NCI-H345 (cell line): ENCODE results near the gene ZNF331.
"Not testable (repeated sequence)": the region's sequence is repeated elsewhere in the genome, so short reads cannot be mapped to it uniquely, and the experiment has no call there.

Experiments used
- DNase-seq: peaks from one replicate; lab custom pipeline; 2025; lab: John Stamatoyannopoulos, UW

The ZNF331 gene

DNA sequence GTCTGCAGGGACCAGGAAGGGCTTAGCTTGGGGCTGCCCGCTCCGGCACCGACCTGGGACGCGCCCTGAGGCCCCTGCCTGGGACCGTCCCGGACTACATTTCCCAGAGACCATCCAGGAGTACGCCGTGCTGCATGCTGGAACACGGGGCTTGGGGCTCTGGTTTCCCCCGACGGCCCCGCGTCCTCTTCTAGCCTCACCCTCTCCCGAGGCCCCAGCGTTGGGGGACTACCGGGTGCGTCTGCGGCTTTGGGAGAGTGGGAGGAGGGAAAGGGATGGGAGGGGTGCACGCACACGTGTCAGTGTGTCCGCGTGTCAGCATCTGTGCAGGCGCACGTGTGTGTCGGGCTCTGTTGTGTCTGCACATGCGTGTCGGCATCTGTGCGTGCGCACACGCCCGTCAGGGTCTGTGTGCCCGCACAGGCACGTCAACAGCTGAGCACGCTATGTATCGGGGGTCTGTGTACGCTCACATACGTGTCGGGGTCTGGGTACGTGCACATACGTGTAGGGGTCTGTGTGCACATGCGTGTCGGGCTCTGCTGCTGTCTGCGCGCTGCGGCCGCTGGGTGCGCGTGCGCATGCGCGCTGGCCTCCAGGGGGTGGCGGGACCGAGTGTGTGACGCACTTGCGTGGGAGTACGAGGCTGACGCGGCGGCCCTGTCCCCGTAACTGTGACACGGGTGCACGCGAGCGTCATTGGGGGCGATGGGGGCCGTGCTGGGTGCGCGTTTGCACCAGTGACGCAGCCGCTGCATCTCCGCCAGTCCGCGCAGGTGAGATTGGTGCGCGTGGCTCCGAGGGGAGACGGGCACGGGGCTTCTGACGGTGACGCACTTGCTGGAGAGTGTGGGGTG is at the start of gene ZNF331:
Gene ZNF331, plus strand, starts transcription at position 625 of the 857 bp plus-strand sequence. CDS start 31,232 bp downstream, outside the sequence.
- peak; percentile 70 for DNase-seq

DNA sequence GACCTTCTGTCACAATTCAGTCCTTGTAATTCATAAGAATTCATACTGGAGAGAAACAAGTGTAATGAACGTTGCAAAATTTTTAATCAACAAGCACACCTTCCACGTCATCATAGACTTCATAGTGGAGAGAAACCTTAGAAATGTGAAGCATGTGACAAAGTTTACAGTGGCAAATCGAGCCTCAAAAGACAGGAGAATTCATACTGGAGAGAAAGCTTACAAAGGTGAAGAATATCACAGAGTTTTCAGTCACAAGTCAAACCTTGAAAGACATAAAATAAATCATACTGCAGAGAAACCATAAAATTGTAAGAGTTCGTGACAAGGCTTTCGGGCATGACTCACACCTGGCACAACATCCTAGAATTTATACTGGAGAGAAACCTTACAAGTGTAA is 45.8 kb upstream of the ZNF331 start:
- no peak for DNase-seq

DNA sequence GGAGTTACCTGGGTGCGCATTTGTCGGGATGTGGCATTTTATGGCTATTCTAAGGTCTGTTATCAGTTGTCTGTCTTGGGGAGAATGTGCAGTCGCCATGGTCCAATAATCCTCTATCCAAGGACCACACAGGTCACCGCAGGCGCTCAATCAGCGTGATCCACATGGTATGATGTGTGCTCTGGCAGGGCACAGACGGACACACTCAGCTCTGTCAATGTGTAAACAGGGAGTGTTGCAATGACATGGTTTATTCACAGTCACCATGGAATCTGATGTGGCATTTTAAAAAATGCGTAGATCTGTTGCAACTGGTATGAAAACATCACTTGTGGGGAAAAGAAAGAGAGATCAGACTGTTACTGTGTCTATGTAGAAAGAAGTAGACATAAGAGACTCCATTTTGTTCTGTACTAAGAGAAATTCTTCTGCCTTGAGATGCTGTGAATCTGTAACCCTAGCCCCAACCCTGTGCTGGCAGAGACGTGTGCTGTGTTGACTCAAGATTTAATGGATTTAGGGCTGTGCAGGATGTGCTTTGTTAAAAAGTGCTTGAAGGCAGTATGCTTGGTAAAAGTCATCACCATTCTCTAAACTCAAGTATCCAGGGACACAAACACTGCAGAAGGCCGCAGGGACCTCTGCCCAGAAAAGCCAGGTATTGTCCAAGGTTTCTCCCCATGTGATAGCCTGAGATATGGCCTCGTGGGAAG is 40.5 kb upstream of the ZNF331 start:
- not testable (repeated sequence) for DNase-seq

DNA sequence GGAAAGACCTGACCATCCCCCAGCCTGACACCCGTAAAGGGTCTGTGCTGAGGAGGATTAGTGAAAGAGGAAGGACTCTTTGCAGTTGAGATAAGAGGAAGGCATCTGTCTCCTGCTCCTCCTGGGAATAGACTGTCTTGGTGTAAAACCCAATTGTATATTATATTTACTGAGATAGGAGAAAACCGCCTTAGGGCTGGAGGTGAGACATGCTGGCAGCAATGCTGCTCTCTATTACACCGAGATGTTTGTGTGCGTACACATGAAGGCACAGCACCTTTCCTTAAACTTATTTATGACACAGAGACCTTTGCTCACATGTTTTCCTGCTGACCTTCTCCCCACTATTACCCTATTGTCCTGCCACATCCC is 39.9 kb upstream of the ZNF331 start:
- not testable (repeated sequence) for DNase-seq

DNA sequence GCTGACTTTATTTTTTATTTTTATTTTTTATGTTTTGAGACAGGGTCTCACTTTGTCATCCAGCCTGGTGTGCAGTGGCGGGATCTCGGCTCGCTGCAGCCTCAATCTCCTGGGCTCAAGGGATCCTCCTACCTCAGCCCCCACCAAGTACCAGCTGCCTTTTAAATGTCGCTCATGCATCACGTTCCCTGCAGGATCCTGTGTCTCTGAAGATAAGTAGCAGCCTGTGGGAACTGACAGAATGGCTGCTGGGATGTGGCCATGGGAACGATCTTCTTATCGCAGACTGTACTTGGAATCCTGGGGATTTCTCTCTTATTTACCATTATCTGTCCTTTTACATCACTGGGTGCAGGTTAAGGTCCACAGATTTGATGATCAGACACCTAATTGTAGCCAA is 34.8 kb upstream of the ZNF331 start:
- peak; percentile 59 for DNase-seq

DNA sequence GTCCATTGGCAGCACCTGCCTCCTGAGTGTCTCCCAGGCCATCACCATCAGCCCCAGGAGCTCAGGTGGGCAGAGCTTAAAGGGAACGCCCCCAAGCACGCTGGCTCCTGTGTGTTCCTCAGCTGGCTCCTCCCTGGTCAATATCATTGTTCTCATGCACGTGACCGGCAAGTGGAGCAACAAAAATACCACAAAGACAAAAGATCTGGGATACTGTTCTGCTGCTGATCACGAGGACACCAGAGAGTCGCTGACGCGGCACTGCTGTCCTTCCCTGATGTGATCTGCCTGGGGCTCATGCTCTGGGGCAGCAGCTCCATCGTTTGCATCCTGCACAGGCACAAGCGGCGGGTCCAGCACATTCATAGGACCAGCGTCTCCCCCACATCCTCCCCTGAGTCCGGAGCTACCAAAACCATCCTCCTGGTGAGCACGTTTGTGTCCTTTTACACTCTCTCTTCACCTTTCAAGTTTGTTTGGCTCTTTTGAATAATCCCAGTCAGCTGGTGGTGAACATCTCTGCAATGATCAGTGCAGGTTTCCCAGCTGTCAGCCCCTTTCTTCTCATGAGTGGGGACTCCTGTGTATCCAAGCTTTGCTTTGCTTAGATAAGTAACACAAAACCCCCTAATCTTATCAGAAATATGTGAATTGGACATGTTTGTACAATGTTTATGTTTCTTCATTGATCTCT is 34.1 kb upstream of the ZNF331 start:
- DNase-seq, result peak; percentile 56

DNA sequence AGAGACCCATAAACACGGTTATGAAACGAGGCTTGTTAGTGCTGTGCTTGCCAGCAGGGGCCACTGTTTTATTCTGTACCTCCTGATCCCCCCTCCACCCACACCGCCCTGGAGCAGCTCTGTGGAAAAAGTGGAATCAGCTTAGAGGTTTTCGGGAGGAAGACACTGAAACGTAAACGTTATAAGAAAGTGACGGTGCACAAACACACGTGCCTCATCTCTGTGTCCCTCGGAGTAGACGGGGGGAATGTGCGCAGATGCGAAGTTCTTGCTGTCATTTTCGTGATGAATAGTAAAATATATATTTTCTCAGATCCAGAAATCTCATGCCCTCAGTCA is 33.6 kb upstream of the ZNF331 start:
- DNase-seq, result peak; percentile 5

DNA sequence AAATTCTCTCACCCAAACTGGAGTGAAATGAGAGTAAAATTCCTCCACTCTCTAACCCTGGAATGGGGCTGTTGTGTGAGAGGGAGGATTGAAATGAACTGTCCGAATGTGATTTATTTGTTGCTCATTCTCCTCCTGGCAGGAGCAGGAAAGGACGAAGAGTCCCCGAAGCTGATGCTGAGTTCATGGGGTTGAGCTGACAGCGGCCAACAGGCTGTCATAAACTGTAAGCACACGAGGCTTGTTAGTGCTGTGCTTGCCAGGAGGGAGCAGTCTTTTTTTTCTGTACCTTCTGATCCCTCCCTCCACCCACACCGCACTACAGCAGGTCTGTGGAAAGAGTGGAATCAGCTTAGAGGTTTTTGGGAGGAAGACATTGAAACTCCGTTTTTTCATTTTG is 33.1 kb upstream of the ZNF331 start:
- DNase-seq, result no peak

DNA sequence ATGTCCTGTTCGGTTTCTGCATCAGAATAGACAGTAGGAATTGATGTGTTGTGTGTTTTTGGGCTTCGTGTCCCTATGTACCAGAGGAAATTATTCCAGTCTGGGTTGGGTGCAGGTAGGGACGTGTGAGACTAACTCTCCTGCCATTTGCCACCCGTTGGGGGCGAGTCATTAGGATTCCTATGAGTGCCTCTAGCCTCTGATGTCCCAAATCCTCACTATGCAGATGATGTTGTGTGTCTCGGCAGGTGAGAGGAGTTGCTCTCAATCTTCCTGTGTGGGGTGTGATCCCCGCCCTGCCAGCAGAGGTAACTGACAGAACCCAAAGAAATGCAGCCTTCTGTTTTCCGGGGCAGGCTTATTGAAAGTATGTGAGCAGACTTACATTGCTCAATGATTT is 31.2 kb upstream of the ZNF331 start:
- no peak for DNase-seq

DNA sequence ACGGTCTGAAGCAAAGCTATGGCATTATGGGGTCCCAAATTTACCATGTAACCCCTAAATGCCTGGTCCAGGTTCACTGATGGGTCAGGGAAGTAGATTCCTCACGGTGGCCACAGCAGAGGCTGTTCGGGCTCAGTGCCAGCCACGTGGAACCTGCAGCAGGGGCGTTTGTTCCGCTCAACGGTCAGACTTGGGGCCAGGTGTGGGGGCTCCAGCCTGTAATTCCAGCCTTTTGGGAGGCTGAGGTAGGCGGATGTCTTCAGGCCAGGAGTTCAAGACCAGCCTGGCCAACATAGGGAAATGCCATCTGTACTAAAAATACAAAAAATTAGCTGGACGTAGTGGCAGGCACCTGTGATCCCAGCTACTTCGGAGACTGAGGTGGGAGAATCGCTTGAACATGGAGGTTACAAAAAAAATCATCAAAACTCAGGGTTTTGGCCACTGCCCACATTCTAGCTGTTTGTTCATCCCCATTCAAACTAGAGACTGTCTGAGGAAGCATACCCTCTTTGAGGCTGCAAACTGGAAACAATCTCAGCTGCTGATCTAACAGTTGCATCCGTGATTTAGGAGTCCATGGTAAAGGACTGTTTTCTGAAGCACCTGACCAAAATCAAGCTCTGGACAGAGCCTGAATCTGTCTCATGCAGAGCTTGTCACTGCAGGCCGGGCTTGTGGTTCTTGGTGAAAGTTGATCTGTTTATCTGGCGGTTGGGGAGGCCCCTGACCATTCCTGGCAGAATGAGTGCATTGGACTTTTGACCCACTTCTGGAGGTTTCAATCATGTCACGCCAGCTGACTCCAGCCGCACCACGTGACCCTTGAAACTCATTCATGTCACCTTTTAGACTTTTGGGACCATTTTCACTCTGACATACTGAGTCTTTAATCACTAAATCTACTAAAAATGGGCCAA is 30.2 kb upstream of the ZNF331 start:
- no peak for DNase-seq

DNA sequence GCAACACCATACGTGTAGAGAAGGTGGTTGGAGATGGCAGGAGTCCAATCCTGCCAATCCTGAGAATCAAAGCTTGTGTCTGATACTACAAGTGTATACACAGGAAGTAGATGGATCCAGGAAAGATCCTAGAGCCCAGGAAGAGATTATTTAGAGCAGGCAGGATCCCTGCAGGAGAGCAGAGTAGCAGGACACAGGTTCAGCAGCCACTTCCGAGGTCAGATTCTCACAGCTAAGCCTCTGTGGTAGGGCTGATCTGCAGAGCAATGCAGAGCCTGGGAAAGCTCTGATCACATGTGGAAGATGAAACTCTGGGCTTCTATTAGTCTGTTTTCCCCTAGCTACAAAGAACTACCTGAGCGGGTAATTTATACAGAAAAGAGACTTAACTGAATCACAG is 28.5 kb upstream of the ZNF331 start:
- no peak for DNase-seq

DNA sequence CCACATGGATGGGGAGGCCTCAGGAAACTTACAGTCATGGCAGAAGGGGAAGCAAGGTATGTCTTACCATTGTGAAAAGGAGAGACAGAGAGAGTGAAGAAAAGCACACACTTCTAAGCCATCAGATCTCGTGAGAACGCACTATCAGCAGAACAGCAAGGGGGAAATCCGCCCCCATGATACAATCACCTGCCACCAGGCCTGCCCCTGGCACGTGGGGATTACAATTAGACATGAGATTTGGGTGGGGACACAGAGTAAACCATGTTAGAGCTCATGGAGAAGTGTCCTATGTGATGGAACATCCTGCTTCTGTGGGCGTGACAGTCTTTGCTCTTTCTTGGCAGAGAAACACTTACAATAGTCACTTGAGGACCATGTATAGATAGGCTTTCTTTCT is 28.1 kb upstream of the ZNF331 start:
- DNase-seq, result no peak

DNA sequence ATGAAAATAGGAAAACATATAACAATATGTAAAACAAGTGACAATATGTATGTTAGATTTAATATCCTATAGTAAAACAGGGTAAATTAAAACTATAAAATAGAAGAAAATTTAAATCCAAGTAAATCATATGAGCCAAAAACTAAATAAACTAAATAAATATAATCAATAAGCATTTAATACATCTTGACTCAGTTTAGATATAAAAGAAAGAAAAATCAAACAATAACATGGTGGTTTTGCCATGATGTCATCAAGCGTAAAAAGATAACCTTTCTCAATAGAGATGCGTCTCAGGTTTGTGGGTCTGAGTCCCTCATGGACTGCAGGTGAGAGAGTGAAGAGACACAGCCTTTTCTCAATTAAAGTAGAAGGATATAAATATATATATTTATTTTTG is 26.6 kb upstream of the ZNF331 start:
- no peak for DNase-seq

DNA sequence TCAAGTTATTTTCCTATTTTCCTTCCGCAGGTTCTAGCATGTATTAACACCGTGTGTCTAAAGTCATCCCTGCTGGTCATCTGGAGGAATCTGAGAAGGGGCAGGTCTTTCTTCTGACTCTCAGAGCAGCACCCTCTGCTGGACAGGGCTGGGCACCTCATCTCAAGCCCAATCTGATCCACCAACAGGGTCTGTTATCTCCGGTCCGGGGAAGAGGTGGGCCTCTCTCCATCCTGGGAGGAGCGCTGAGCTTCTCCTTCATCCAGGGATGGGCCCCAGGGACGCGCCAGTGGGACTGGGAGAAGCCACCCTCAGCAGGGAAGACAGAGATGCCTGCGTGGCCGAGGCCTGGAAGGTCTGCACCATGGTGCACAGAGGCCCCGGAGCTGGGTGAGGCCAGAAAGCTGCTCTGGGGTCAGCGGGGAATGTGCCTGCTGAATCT is 26.0 kb upstream of the ZNF331 start:
- peak; percentile 10 for DNase-seq

DNA sequence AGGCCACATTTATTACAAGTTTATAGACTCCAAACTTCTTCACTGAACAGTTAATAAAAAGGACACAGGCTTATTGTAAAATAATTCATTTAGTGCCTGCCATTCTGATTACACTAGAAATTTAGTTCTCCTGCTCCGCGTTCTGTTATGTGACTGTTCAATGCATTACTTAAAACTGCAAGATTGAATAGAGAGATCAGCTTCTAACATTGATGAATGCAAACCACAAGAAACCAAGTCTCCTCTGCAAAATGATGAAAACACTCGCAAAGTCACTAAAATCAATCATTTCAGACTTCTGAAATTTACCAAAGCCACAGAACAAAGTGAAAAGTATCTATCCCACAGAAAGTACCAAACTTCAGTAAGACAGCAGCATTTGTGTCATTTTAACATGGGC is 22.9 kb upstream of the ZNF331 start:
- not testable (repeated sequence) for DNase-seq

DNA sequence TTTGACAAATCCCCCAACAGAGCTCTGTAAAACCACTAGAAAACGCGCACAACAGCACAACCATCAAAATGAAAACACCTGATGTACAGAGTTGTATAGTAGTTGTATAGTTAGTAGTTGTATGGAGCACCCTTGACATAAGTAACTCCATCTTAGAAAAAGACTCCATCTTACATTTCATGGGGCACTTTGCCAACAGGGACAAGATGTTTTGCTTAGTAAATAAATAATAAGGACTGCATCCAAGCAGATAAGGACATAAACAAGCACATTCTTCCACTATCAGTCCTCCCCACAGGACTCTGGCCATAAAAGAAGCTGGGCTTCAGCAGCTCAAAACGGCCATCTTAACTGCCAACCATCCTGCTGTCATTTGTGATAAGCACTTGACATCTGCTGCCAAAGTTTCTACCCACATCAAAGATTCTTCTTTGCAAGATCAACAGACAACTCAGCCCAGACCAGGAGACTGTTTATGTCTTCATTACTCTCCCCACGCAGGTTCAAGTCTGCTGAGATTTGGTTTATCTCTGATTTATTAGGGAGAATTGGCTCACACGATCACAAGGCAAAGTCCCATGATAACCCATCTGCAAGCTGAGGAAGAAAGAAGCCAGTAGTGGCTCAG is 20.7 kb upstream of the ZNF331 start:
- DNase-seq, result no peak

DNA sequence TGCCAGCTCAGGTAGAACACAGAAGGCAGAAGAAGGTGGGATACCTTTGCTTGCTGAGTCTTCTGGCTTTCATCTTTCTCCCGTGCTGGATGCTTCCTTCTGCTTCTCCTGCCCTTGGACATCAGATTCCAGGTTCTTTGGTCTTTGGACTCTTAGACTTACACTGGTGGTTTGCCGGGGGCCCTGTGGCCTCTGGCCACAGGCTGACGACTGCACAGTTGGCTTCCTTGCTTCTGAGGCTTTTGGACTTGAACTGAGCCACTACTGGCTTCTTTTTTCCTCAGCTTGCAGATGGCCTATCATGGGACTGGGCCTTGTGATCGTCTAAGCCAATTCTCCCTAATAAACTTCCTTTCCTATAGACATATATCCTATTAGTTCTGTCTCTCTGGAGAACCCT is 19.8 kb upstream of the ZNF331 start:
- DNase-seq, result no peak

DNA sequence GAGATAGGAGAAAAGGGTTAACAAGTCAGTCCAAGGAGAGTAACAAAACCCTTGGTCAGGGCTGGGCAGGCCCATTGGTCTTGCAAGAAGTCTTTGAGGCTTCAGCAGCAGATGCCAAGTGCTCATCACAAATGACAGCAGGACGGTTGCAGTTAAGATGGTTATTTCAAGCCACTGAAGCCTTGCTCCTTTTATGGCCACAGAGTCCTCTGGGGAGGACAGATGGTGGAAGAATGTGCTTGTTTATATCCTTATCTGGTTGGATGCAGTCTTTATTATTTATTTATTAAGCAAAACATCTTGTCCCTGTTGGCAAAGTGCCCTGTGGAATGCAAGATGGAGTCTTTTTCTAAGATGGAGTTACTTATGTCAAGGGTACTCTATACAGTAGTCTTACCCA is 19.2 kb upstream of the ZNF331 start:
- no peak for DNase-seq

DNA sequence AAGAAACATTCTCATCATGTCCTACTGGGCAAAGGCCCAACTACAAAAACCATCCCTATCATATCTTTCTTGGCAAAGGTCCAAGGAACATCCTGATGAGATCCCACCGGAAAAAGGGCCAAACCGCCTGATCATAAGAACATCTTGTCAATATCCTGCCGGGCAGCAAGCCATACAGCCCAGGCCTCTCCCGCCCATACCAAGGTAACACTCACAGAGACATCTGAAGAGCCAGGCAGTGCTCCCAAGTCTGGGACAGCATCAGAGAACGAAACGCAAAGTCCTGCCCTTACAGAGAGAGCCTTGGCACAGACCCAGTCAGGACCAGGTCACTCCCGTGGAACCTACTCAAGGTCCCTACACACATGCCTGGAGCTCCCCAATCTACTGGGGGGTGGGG is 18.5 kb upstream of the ZNF331 start:
- no peak for DNase-seq

DNA sequence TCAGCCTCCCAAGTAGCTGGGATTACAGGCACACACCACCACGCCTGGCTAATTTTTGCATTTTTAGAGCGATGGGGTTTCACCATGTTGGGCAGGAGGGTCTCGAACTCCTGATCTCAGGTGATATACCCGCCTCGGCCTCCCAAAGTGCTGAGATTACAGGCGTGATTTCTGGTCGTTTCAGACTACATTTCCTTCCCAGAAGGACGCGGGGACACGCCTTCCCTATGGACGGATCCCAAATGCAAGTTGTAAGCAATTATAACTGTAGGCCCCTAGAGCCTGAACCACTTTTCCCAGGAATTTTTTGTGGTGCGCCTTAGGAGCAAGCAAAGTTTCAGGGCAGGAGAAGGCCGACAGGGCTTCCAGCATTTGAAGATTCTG is 17.8 kb upstream of the ZNF331 start:
- no peak for DNase-seq
